HG03457 (cell line): ENCODE results near the gene MCOLN2.
A peak's percentile ranks its signal among the peaks of the same experiment; 100 is the strongest.
"Not testable (repeated sequence)": the region's sequence is repeated elsewhere in the genome, so short reads cannot be mapped to it uniquely, and the experiment has no call there.

ENCODE experiments used
- ATAC-seq: cut with Tn5 transposase; IDR thresholded peaks from one replicate; pipeline ENCODE4 v1.9.1; 2021; ENCODE audit warnings: moderate number of reproducible peaks; ENCODE audit not compliant: unreplicated experiment

The MCOLN2 gene

DNA sequence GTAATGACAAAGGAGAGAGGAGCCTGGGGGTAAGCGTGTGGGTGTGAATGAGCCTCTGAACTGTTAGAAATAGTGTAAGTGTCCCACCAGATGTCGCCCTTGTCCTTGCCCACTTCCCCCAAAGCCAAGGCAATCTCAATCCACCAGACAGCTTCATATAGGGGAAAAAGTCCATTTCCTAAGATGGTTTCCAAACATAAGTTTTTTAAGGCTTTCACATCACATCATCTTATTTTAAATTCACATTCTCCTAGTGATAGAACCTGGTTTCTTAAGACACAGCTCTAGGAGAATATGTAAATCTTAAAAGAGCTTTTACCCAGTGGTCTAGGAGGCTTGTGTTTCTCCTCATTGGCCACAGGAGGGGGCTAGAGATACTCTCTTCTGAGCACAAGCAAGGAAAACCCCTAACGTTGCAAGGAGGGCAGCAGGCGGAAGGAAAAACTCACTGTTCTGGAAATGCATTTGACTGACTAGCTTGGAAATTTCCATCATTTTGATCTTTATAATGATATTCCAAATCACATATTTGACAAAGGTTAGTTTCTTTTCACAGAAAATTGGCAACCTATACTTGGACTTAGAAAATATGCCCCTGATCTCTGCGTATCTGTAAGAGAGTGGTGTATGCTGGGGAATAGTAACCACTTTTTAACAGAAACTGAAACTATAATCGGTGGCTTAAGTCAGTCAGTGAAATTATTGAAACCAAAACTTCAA, 52.0 kb downstream of the MCOLN2 start:
- ATAC-seq, result peak; percentile 79

DNA sequence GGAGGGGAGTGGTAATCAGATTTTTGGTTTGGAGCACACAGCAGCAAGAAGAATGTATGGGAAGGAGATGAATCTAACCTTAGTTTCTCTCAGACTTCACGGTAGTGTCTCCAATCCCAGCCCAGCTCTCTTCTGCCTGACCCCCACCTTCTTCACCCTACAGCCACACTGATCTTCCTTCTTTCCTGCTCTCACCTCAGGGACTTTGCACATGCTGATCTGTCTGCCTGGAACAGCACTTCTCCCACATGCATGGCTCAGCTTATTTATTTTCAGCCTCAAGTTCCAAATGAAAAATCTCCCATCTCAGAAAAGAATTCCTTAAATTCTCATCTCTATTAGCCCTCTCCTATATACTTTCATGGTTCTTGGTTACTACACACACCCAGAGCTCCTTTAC, 55.1 kb downstream of the MCOLN2 start:
- no peak for ATAC-seq

GRCh38 chr1:84940481-84940880, 56.4 kb downstream of the MCOLN2 start:
- ATAC-seq, result no peak

DNA sequence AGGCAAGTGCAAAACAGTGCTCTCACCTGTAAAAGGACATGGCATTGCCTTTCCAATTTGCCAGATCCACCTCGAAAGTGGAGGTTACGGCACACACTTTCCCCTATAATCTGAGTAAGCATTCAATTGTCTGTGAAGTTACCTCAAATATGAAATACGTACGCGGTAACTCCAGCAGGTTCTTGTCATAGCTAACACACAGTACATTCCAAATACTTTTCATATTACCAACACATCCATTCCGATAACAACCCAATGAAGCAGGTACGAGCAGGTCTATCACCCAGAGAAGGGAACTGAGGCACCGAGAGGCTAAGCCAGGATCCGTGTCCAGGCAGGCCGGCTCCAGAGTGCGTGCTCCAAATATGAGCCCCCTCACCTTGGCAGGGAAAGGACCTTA, 57.2 kb downstream of the MCOLN2 start:
- no peak for ATAC-seq

GRCh38 chr1:84939151-84939550, 57.8 kb downstream of the MCOLN2 start:
- no peak for ATAC-seq

- no peak for ATAC-seq
These were observed 60.6 kb downstream of the MCOLN2 start for GRCh38 chr1:84936116-84936810.

DNA sequence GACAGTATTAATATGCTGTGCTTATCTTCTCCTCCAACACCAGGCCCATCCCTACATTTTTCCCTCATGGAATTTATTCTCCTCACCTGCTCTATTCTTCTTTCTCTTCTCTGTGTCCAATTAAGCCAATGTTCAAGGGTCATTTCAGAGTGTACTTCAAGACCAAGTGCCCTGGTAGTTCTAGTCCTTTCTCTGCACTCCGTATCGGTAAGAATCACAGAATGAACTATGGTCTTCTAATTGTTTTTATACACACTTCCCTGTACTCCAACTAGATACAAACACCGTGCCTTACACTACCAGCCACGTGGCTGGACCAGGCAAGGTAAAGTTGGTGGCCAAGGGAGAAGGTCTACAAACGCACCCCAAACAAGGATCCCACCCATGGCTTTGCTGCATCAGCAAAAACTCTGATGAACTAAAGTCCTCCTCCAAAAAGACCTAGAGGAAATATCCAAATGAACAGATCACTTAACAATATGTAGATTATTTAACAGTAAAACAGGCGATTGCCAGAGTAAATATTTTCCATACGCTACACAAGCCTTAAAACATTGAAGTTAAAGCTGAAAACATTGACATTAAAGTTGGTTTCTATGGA, 63.8 kb downstream of the MCOLN2 start:
- ATAC-seq, result no peak

GRCh38 chr1:84930831-84931230, 66.1 kb downstream of the MCOLN2 start:
- no peak for ATAC-seq

DNA sequence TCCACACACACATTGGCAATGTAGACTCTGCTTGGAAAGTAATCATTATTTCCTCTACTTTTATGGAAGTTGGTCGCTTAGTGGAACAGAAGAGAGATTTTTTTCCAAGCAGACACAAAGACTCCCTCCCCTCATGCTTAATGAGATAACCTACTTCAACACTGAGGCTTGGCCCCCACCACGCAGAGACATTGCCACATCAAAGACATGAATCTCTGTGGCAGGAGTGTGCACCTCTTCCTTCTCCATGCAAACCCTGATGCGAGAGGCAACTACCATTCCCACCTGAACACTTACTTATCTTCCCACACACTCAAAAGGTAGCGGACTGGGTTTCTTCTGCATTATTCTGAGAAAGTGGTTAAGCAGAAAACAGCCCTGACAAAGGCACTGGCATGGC, 66.6 kb downstream of the MCOLN2 start:
- no peak for ATAC-seq

DNA sequence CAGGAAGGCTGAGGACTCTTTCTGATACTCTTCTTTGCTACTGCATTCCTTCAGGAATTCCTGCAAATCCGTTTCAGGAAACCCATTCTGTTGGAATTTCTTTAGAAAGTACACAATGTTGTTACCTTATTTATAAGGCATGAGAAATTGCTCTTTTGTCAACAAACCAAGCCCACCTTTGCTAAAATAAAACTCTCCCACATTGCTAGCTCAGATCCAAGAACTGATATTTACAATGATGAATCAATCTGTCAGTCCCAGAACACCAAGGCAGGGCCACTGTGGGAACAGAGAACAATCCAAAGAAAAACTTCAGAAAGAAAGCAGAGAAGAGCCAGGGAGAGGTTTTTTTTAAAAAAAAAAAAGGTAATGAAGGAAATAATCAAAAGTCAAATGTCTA, 67.3 kb downstream of the MCOLN2 start:
- ATAC-seq, result no peak

DNA sequence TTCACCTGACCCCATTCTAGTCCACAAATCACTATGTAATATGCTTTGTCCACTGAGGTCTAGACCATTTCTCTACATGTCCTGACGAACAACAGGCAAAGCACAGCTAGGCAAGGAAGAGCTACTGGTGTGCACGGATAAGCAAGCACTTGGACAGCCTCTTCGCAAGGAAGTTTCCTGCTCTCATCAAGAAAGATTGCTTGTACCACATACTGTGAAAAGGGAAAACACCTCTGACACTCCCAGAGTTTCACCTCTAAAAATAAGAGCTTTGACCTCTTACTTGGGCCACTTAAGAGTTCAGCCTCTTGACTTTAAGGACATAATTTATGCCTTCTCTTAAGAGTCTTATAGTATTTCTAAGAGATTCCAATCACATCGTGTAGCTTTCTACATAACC, 67.9 kb downstream of the MCOLN2 start:
- ATAC-seq, result no peak

- ATAC-seq, result no peak
These were observed 73.6 kb downstream of the MCOLN2 start for GRCh38 chr1:84923317-84923716.

DNA sequence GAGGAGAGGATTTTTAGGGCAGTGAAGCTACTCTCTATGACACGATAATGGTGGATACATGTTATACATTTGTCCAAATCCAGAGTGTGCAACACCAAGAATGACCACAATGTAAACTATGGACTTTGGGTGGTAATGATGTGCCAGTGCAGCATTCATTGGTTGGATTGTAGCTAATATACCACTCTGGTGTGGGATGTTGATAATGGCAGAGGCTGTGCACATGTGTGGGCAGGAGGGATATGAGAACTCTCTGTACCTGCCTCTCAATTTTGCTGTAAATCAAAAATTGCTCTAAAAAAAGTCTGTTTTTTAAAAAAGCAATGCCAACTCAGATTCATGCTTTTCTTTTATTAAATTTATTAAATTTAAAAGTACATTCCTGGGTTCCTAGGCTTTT, 76.8 kb downstream of the MCOLN2 start:
- ATAC-seq, result no peak

DNA sequence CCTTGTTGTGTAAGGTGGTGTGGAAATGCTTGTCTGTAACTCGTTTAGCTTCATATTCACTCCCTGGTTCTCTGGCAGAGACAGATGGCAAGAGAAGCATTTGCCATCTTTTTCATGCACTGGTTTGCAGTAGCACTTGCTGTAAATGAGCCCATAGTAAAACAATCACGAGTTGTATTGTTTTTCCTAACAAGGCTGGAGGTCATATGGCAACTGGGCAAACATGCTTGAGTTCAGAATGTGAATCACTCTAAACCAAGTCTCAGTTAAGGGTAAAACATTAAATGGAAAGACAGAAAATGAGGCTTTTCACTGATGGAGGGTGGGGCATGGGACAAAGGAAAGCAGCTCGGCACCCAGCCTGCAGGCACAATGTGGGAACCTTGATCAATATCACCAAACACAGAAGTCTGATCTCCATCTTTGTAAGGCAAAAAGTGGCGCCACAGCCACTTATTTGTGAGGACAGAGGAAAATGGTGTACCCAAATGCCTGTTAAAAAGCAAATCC, 77.4 kb downstream of the MCOLN2 start:
- no peak for ATAC-seq

- ATAC-seq, result no peak
These were observed 78.1 kb downstream of the MCOLN2 start for GRCh38 chr1:84918726-84919336.

GRCh38 chr1:84916897-84917296, 80.0 kb downstream of the MCOLN2 start:
- no peak for ATAC-seq

DNA sequence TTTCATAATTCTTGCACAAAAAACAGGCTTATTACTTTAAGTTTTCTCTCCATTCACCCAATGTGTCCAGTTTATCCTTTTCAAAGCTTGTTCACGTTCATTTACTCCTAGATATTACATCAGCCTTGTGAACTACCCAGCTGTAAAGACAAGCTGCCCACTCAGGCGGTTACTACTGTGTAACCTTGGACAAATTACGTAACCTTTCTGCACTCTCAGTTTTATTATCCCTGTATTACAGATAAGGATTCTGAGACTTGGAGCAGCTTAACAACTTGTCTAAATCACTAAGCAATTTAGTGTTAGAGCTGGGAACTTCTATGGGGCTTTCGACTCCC, 83.4 kb downstream of the MCOLN2 start:
- no peak for ATAC-seq

DNA sequence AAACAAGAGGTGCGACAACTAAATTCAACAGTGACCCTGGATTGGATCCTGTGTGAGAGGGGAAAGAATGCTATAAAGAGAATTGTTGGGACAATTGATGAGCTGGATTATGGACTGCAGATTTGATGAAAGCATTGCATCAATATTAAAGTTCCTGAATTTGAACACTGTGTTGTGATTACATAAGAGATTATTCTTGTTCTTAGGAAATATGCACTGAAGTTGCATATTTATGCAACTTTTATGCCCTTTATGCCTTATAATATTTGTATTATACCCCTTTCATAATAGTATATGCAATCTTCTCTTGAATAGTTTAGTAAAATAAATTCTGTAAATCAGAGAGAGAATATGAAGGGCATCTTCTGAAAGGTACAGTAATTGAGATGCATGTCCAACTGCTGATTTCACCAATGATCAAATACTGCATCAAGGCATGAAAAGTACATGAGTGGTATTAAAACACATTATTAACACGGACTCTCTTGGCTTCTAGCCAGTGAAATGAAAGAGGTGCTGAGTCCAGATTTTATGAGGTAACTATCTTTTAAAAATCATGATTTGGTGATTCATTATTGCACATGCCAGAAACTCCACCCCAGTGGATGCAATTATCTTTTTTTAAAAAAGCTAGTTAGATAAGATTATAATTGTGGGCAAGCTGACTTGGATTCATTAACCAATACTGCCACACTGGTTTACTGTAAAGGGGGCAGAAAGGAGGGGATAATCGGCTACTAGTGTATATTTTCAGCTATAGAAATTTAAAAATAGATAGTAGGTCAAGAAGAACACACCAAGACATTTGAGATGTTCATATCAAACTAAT, 84.0 kb downstream of the MCOLN2 start:
- ATAC-seq, result no peak

GRCh38 chr1:84908746-84909464, 88.0 kb downstream of the MCOLN2 start:
- ATAC-seq, result not testable (repeated sequence)

DNA sequence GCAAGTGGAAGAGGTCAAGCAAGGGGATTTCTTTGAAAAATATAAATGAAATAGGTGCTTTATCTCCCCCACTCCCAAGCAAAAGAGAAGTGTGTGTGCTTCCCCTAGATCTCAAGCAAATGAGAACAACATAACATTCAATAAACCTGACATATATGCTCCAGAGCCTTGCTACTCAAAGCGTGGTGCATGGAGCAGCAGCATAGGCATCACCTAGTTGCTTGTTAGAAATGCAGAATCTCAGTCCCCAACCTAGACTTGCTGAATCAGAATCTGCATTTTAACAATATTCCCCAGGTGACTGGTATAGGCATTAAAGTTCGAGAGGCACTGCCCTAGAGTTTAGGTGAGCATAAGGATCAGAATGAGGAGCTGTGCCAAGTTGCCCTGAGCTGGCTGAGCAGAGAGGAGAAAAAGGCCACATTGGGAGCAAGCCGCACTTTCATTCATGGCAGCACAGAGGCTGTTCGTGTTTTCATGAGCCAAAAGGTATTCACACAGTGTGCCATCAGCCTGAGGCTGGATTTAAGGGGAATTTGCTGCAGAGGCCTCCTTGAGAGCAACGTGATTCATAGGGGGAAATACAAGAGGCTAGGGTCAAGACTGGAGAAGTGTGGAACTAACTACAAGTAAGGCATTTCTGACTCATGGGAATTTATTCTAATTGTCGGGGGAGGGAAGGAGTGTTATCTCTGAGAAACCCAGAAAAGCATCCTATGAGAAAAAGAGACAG, 89.7 kb downstream of the MCOLN2 start:
- ATAC-seq, result no peak
